HepG2 (cell line): ENCODE results near the gene GTSF1L. TPM values are rescaled to one million over a fixed set of nuclear protein-coding genes. Genes with fewer than 3 reads are reported as not detected.

Experiments used
- ATAC-seq: fragments of 200-7000 bp; cut with Tn5 transposase; 3 replicates; pipeline ENCODE4 v1.9.1; 2020; ENCODE audit warnings: mild to moderate bottlenecking, moderate library complexity
- BruUV-seq: library from RNA; stranded (reverse); fragments of 400-500 nt; replicated peaks from 2 replicates; lab custom pipeline; 2021; lab: Mats Ljungman, UMichigan
- CTCF ChIA-PET: fragments of 300-600 bp; formaldehyde crosslinking; extraction: SDS; loops from one replicate; lab custom pipeline; 2021; ENCODE audit warnings: low total read pairs, inconsistent platforms, low intra/inter-chr PET ratio; lab: Yijun Ruan, JAX
- POLR2A ChIA-PET: fragments of 350-600 bp; sonication (Branson Sonifier 250); formaldehyde crosslinking; loops from one replicate; lab custom pipeline; 2020; ENCODE audit warnings: antibody characterized with exemption, inconsistent platforms; lab: Yijun Ruan, JAX
- DNase-seq: peaks from one replicate; pipeline ENCODE4 v3.0.0-alpha.2; 2015; ENCODE audit warnings: low spot score
- FAIRE-seq: peaks from 3 replicates; lab custom pipeline; 2011; peaks lifted over from hg19 to GRCh38; lab: Jason Lieb, UNC
- H2AFZ ChIP-seq: one replicate; pipeline ENCODE4 v1.6.1; 2011; ENCODE audit warnings: low read length, inconsistent platforms
- H3K27ac ChIP-seq: fragments of 300-600 bp; 3 replicates; pipeline ENCODE4 v1.8.0; 2011; ENCODE audit warnings: mixed run types, mild to moderate bottlenecking, mixed read lengths, low read length, inconsistent platforms; ENCODE audit not compliant: insufficient read depth; ENCODE audit errors: extremely low read length
- H3K27me3 ChIP-seq, 2 experiments: fragments of 200-600 bp in 1 of 2; 2 replicates in 1 of 2; 3 replicates in 1 of 2; pipeline versions ENCODE4 v1.6.0 to v1.8.0; 2011; ENCODE audit warnings: low read length in 2 of 2, mild to moderate bottlenecking in 2 of 2, moderate library complexity in 2 of 2, inconsistent platforms in 1 of 2; ENCODE audit not compliant: insufficient read depth in 2 of 2, control insufficient read depth in 1 of 2
- H3K36me3 ChIP-seq, 2 experiments: fragments of 200-600 bp in 1 of 2; replicated peaks in 1 of 2; 2 replicates in 1 of 2; 3 replicates in 1 of 2; pipeline versions ENCODE4 v1.5.1 to v1.8.0; 2011; ENCODE audit warnings: low read length in 2 of 2, inconsistent platforms in 1 of 2; ENCODE audit not compliant: insufficient read depth in 2 of 2, control insufficient read depth in 1 of 2
- H3K4me1 ChIP-seq: 2 replicates; pipeline ENCODE4 v1.5.1; 2012; ENCODE audit warnings: low read length, inconsistent platforms; ENCODE audit not compliant: insufficient read depth
- H3K4me2 ChIP-seq: 2 replicates; pipeline ENCODE4 v1.6.0; 2011; ENCODE audit warnings: low read depth, low read length, inconsistent platforms
- H3K4me3 ChIP-seq, 3 experiments: fragments of 200-600 bp in 1 of 3; sonication (generic), shearing (Covaris generic) in 1 of 3; replicated peaks in 1 of 3; 2 replicates each; pipeline ENCODE4 v1.5.1; 2011 to 2016; ENCODE audit warnings: low read length in 3 of 3, inconsistent platforms in 2 of 3, low read depth in 2 of 3, mild to moderate bottlenecking in 2 of 3, control low read depth in 1 of 3, mixed read lengths in 1 of 3; ENCODE audit not compliant: insufficient read depth in 1 of 3
- H3K79me2 ChIP-seq: one replicate; pipeline ENCODE4 v1.6.1; 2011; ENCODE audit warnings: low read length, inconsistent platforms; ENCODE audit not compliant: insufficient read depth
- H3K9ac ChIP-seq: 2 replicates; pipeline ENCODE4 v1.6.0; 2011; ENCODE audit warnings: mild to moderate bottlenecking, low read depth, low read length, inconsistent platforms; ENCODE audit not compliant: insufficient read depth
- H3K9me3 ChIP-seq: 2 replicates; pipeline ENCODE4 v1.5.1; 2012; ENCODE audit warnings: mild to moderate bottlenecking, low read length
- H4K20me1 ChIP-seq: 2 replicates; pipeline ENCODE4 v1.6.0; 2011; ENCODE audit warnings: inconsistent platforms, mild to moderate bottlenecking, low read length, moderate library complexity; ENCODE audit not compliant: insufficient read depth
- JARID2 ChIP-seq: sonication (generic); formaldehyde crosslinking; IDR thresholded peaks from 2 replicates; pipeline ENCODE4 v1.8.1; 2023; ENCODE audit warnings: missing genetic modification reagents, inconsistent platforms; ENCODE audit not compliant: insufficient replicate concordance
- KAT7 ChIP-seq: IDR thresholded peaks from 2 replicates; pipeline ENCODE4 v1.6.1; 2018; ENCODE audit warnings: borderline replicate concordance, missing compliant biosample characterization
- MED1 ChIP-seq: sonication (generic); formaldehyde crosslinking; IDR thresholded peaks from 2 replicates; pipeline ENCODE4 v1.4.0; 2020; ENCODE audit warnings: missing genetic modification reagents
- SP140L ChIP-seq: sonication (generic); formaldehyde crosslinking; IDR thresholded peaks from 2 replicates; pipeline ENCODE4 v1.4.0; 2020; ENCODE audit warnings: missing genetic modification reagents, borderline replicate concordance
- TCF12 ChIP-seq, 2 experiments: fragments of 450-650 bp in 1 of 2; sonication (generic) in 1 of 2; formaldehyde crosslinking in 1 of 2; IDR thresholded peaks; 2 replicates each; pipeline versions ENCODE4 v1.6.1 to v1.8.0; 2017 to 2022; ENCODE audit warnings: antibody characterized with exemption in 1 of 2, mild to moderate bottlenecking in 1 of 2, missing genetic modification reagents in 1 of 2, moderate library complexity in 1 of 2
- TRIM24 ChIP-seq: sonication (generic); formaldehyde crosslinking; IDR thresholded peaks from 2 replicates; pipeline ENCODE4 v1.8.0; 2022; ENCODE audit warnings: mild to moderate bottlenecking, missing genetic modification reagents
- ZMYM3 ChIP-seq: sonication (generic); formaldehyde crosslinking; IDR thresholded peaks from 2 replicates; pipeline ENCODE4 v1.5.1; 2020; ENCODE audit warnings: mild to moderate bottlenecking, missing genetic modification reagents
- ZNF17 ChIP-seq: sonication (generic); formaldehyde crosslinking; IDR thresholded peaks from 2 replicates; pipeline ENCODE4 v1.5.0; 2020; ENCODE audit warnings: mild to moderate bottlenecking, missing genetic modification reagents
- ZNF180 ChIP-seq: sonication (generic); formaldehyde crosslinking; IDR thresholded peaks from 2 replicates; pipeline ENCODE4 v1.4.0; 2020; ENCODE audit warnings: low read depth, missing genetic modification reagents, borderline replicate concordance
- ZNF850 ChIP-seq: sonication (generic); formaldehyde crosslinking; conservative IDR thresholded peaks from 2 replicates; pipeline ENCODE4 v1.9.0; 2021; ENCODE audit warnings: mild to moderate bottlenecking, missing genetic modification reagents
- WGBS: methylation state at CpG from one replicate; pipeline ENCODE4 v1.1.6; 2017; ENCODE audit warnings: low lambda C conversion rate; 5-methylcytosine and 5-hydroxymethylcytosine counted together
- in situ Hi-C: cut with HindIII; loops from 2 replicates; pipeline ENCODE4 v1.10.0; 2017; ENCODE audit warnings: low pct_unique_long_range_greater_than_20kb; ENCODE audit not compliant: extremely low pct_ligation_motif_present
- intact Hi-C: fragments of 100-400 bp; cut with micrococcal nuclease; formaldehyde crosslinking; loops from one replicate; pipeline ENCODE4 v1.10.0; 2022; ENCODE audit not compliant: unreplicated experiment
- polyA plus RNA-seq, 8 experiments: library from polyadenylated mRNA; depleted of rRNA in 3 of 8; stranded (reverse) in 7 of 8; unstranded in 1 of 8; fragments of >200 nt; fragmentation: Illumina TruSeq in 4 of 8; extraction: Trizol in 4 of 8; gene quantifications; 2 replicates each; pipeline versions ENCODE4 v1.2.1 to v1.2.3, GENCODE V29; 2011 to 2016; ENCODE audit warnings: low read depth in 4 of 8, missing spikeins in 1 of 8, mixed read lengths in 1 of 8; ENCODE audit not compliant: insufficient read depth in 1 of 8
- total RNA-seq, 5 experiments: library from RNA; depleted of rRNA; stranded (reverse); fragments of >200 nt; fragmentation: Illumina TruSeq; extraction: Trizol; gene quantifications; 2 replicates each; pipeline ENCODE4 v1.2.3, GENCODE V29; 2016; ENCODE audit warnings: low read depth in 1 of 5
- TF ChIP-seq, protein P1 (sequence below): sonication (generic); formaldehyde crosslinking; IDR thresholded peaks from 2 replicates; pipeline ENCODE4 v1.4.0; 2020; ENCODE audit warnings: mild to moderate bottlenecking, missing genetic modification reagents
- TF ChIP-seq, protein P2 (sequence below): sonication (generic); formaldehyde crosslinking; IDR thresholded peaks from 2 replicates; pipeline ENCODE4 v1.5.1; 2020; ENCODE audit warnings: mild to moderate bottlenecking, missing genetic modification reagents

Gene GTSF1L
- total and polyA plus RNA-seq, 2 of the 13 experiments (the other 11 are each of a cell fraction or from before 2014, with no cell fraction given), result not detected

GRCh38 chr20:43716123-43716522, 10.7 kb downstream of the GTSF1L start:
- Histone ChIP-seq H3K4me3 (no peak overlapping the region), H3K27me3 (no peaks in the 10 kb centered on the region), H3K27ac (no peak overlapping the region), H2AFZ (no peak overlapping the region), H3K4me1 (no peaks in the 10 kb centered on the region), H3K9ac (no peak overlapping the region), H3K79me2 (no peaks in the 10 kb centered on the region), H3K4me2 (no peak overlapping the region), H3K36me3 (peaks cover 15 to 19% of the 10 kb centered on the region in 2 experiments; a peak in 3 of 5 replicates), H4K20me1 (no peaks in the 10 kb centered on the region)
- WGBS, result 91% methylated on average over 2 of the region's 4 CpGs
- FAIRE-seq (no peak), DNase-seq (no peak), ATAC-seq (no peak)
- intact Hi-C loops, result no loop called here
- CTCF ChIA-PET, result no interaction called here
- no TSS peak for BruUV-seq
- TF ChIP-seq ZNF850 (CRISPR knock-in tag), result no peak
- no peak for TF ChIP-seq KAT7
- no peak for TF ChIP-seq ZNF17 (CRISPR knock-in tag)
- TF ChIP-seq, protein P1, sequence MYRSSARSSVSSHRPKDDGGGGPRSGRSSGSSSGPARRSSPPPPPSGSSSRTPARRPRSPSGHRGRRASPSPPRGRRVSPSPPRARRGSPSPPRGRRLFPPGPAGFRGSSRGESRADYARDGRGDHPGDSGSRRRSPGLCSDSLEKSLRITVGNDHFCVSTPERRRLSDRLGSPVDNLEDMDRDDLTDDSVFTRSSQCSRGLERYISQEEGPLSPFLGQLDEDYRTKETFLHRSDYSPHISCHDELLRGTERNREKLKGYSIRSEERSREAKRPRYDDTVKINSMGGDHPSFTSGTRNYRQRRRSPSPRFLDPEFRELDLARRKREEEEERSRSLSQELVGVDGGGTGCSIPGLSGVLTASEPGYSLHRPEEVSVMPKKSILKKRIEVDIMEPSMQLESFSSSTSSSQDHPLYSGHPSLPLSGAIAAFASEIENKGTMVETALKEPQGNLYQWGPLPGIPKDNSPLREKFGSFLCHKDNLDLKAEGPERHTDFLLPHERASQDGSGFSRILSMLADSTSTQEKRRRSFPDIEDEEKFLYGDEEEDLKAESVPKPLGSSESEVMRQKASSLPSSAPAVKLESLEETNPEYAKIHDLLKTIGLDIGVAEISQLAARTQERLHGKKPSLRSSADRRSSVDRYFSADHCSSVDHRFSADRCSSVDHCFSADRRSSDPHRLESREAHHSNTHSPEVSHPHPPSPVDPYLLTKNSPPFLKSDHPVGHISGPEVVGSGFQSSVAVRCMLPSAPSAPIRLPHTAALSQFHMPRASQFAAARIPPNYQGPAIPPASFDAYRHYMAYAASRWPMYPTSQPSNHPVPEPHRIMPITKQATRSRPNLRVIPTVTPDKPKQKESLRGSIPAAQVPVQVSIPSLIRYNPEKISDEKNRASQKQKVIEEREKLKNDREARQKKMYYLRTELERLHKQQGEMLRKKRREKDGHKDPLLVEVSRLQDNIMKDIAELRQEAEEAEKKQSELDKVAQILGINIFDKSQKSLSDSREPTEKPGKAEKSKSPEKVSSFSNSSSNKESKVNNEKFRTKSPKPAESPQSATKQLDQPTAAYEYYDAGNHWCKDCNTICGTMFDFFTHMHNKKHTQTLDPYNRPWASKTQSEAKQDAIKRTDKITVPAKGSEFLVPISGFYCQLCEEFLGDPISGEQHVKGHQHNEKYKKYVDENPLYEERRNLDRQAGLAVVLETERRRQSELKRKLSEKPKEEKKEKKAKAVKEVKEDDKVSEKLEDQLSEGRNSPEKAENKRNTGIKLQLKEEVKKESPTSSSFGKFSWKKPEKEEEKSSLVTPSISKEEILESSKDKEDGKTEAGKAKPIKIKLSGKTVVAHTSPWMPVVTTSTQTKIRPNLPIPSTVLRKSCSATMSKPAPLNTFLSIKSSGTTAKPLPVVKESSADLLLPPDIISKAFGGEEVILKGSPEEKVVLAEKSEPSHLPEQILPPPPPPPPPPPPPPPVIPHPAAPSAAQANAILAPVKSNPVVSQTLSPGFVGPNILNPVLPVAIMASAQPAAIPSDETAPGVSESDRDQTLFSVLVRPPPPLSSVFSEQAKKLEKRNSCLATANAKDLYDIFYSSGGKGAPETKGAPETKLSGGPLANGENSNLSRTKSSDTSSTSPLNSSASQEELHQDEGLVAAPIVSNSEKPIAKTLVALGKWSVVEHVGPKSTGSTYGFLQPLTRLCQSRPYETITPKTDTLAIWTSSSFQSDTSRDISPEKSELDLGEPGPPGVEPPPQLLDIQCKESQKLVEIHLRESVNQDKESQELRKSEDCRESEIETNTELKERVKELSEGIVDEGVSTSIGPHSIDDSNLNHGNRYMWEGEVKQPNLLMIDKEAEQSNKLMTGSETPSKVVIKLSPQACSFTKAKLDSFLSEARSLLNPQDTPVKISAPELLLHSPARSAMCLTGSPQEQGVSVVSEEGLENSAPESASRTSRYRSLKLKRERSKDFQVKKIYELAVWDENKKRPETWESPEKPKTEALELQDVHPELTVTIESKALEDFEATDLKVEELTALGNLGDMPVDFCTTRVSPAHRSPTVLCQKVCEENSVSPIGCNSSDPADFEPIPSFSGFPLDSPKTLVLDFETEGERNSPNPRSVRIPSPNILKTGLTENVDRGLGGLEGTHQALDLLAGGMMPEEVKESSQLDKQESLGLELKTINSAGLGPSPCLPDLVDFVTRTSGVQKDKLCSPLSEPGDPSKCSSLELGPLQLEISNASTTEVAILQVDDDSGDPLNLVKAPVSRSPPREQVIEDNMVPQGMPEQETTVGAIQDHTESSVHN (CRISPR knock-in tag), result no peak
- TF ChIP-seq MED1 (CRISPR knock-in tag), result no peak
- TF ChIP-seq, protein P2, sequence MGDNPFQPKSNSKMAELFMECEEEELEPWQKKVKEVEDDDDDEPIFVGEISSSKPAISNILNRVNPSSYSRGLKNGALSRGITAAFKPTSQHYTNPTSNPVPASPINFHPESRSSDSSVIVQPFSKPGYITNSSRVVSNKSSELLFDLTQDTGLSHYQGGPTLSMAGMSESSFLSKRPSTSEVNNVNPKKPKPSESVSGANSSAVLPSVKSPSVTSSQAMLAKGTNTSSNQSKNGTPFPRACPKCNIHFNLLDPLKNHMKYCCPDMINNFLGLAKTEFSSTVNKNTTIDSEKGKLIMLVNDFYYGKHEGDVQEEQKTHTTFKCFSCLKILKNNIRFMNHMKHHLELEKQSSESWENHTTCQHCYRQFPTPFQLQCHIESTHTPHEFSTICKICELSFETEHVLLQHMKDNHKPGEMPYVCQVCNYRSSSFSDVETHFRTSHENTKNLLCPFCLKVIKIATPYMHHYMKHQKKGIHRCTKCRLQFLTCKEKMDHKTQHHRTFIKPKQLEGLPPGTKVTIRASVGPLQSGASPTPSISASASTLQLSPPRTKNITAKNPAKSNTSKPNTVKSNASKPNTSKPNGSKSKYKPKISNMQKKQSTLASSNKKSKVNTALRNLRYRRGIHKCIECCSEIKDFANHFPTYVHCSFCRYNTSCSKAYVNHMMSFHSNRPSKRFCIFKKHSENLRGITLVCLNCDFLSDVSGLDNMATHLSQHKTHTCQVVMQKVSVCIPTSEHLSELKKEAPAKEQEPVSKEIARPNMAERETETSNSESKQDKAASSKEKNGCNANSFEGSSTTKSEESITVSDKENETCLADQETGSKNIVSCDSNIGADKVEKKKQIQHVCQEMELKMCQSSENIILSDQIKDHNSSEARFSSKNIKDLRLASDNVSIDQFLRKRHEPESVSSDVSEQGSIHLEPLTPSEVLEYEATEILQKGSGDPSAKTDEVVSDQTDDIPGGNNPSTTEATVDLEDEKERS (CRISPR knock-in tag), result no peak
- TF ChIP-seq SP140L (CRISPR knock-in tag), result no peak
- no peak for TF ChIP-seq TCF12 (IDR thresholded peaks at IDR 0.05)
- no peak for TF ChIP-seq TCF12 (CRISPR knock-in tag; IDR thresholded peaks at IDR 0.05)
- TF ChIP-seq ZMYM3 (CRISPR knock-in tag), result no peak
- no peak for TF ChIP-seq JARID2 (CRISPR knock-in tag)
- no peak for TF ChIP-seq ZNF180 (CRISPR knock-in tag)
- TF ChIP-seq TRIM24 (CRISPR knock-in tag), result no peak
- TF ChIP-seq, all 625 proteins: peak for 0
- POLR2A ChIA-PET, result no interaction called here
- no peaks in the 10 kb centered on the region for H3K9me3 ChIP-seq
- in situ Hi-C loops, result no loop called here
